ENCODE measurements around the gene SH3TC1.
A peak's percentile ranks its signal among the peaks of the same experiment; 100 is the strongest.

SH3TC1 gene

DNA sequence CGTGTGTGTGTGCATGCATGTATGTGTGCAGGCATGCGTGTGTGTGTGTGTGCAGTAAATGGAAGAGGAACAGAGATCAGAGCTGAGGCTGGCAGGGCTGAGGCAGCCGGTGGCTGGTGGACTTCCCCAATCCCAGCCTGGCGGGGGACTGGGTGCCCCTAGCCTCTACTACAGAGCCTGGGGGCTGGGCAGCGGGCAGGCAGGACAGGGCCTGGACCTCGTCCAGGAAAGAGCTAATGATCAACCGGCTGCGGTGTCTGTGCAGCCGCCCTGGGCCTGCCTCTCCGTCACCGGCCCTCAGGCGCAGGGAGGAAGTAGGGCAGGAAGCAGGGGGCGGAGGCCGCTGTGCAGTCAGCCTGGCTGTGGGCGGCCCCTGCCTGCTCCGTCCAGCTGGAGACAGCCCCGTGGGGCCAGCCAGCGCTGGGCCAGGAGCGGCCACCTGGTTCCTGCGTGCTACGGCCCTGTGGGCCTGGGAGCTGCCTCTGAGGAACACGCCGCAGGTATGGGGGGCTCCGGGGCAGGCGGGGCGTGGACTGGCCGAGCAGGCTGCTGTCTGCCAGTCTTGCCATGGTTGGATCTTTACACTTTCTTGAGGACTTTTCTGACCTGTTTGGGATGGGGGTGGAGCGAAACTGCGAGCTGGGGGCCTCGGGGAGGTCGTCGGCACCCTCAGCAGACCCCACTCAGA, at the start of gene SH3TC1:
SH3TC1 (plus strand) TSS at position 385 of the 688 bp plus-strand sequence. CDS start 5,905 bp downstream, outside the sequence.
- DNase-seq, result peak; percentile 58

DNA sequence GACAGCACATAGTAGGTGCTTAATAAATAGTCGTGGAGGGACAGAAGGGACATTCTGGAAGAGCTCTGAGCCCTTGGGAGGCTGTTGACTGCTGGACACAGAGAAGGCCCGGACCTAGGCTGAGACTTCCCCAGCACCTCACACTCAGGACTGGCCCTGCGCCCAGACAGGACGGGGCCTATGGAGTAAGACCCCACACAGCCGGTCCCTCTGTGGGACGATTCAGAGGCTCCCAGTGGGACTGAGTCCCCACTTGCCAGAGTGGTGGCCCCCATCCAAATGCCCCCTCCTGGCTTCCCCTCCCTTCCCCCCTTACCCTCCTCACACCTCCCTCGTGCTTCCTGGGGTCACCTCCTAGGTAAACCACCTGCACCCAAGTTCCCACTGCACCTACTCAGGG, 49.4 kb upstream of the SH3TC1 start:
- no peak for DNase-seq

DNA sequence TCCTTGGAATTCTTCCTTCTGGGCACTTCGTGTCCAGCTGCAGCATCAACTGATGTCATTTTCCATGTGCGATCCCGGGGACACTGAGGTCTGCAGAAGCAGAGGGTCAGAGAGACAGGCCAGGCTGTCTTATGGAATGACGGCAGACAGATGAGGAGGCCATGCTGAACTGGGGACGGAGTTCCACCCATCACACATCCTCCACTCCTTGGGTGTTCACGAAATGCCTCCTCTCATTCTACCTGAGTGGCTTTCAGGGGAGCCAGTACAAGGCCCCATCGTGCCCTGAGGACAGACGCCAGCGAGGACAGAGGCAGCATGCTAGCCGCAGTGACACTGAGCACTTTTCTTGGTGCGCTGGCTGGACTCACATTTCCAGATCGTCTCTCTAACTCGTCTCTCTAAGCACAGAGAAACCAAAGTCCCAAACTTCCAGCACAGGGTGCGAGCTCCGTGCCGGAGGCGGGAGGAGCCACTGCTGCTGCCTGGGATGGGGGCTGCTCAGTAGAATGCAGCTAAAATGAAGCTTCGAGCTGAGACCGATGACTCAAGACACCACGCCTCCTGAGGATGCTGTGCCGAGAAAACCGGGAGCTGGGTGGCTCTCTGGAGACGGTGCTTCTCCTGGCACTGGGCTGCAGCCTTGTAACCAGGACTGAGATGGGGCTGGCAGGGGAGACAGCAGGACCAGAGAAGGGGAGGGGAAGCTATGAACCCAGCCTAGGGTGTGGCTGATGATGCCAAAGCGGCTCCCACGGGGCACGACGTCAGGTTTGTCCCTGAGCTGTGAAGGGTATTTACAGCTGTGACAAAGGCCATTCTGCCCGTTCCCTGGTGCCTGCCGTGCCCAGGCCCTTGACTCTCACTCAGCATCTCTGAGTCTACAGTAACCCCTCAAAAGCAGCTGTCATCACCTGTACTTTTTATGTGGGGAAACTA, 48.7 kb upstream of the SH3TC1 start:
- DNase-seq, result no peak

DNA sequence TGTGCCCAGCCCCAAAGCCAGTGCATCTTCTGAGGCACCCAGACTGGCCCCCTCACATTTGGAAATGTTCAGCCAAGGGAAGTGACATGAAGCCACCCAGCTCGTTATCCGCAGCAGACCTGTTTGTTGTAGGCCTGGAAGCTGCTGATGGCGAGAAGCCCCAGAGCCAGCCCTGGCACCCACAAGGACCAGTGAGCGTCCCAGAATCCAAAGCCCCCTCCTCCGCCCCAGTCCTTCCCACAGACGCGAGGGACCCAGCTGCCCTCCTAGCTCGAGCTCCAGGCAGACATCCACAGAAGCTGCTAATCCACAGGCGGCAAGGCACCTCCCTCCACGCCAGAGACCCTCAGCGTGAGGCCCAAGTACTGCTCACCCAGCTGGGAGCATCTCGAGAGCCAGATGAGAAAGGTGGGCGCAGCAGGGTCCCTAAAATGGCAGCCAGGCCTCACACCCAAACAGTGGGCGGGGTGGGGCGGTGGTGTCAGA, 47.9 kb upstream of the SH3TC1 start:
- no peak for DNase-seq

DNA sequence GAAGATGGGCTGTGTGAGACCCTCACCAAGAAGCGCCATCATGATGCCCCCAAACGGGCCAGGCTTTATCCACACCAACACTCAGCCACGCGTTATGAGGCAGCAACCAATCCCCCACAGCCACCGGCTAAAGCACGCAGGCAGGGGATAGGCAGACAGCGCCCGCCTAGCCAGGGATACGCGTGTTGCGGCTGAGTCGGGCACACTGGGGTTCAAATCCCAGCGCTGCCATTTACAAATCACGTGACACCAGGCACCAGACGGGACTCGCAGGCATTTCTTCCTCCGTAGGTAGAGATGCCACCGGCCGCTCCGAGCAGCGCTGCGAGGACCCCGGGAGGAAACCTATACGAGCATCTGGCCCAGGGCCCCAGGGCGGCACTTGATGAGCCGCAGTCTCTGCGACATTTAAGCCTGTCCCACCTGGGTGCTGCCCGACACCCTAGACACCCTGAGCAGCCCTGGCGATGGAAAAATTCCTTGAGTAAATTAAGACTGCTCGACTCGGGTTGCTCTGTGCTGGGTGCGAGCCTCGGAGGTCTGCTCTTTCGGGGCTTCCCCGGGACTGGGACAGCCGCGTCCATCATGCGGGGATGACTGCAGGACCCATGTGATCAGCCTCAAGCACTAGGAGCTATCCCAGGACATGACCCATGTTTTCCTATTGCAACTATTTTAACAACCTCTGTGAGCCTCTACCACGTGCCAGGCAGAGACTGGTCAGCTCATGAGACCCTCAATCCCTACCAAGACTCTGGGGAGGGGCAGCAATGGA, 46.8 kb upstream of the SH3TC1 start:
- DNase-seq, result no peak

DNA sequence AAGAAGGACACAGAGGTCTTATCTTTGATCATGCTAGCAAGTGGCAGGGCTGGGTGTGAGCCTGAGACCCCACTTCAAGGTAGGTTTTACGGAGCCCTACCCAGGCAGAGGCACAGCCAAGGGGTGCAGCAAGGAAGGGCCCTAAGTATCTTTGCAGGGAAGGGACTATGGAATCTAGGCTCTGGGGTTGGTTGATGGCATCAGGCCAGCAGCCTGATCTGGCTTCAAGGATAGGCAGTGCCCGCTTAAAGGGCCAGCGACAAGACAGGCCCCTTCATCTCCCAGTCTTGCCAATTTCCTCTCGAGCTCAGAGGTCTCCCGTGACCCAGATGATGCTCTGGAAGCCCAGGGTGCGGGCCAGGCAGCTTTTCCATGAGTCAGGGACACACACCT, 46.2 kb upstream of the SH3TC1 start:
- DNase-seq, result no peak

DNA sequence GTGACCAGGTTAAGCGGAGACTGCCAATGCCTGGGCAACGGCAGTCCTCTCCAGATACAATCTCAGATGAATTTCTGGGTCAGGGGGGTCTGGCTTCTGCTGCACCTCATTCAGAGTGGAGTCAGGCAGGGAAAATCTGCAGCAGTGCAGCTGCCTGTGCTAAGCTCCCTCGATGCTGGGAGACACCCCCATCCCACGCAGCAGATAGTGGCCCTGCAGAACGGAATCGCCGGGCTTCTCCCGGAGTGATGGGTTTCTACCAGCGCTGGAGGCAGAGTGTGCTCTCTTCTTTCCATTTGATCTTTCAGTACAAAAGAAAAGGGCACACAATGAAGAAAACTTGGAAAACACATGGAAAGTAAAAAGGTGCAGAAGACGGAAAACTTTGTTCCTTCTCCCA, 45.6 kb upstream of the SH3TC1 start:
- DNase-seq, result no peak

DNA sequence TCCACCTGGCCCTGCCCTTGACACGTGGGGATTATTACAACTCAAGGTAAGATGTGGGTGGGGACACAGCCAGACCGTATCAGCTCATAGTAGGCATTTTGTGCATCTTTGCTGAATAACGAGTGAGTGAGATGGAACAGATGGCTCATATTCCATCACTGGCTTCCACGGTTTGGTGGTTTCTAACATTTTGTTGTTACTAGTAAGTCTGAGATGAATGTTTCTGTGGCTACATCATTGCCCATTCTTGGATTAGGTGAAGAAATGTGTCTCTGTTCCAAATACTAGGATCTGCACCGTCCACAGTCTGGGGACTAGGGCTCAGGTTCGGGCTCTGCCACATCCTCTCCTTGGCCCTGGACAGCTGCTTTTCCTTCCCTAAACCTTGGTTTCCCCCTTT, 44.0 kb upstream of the SH3TC1 start:
- no peak for DNase-seq

DNA sequence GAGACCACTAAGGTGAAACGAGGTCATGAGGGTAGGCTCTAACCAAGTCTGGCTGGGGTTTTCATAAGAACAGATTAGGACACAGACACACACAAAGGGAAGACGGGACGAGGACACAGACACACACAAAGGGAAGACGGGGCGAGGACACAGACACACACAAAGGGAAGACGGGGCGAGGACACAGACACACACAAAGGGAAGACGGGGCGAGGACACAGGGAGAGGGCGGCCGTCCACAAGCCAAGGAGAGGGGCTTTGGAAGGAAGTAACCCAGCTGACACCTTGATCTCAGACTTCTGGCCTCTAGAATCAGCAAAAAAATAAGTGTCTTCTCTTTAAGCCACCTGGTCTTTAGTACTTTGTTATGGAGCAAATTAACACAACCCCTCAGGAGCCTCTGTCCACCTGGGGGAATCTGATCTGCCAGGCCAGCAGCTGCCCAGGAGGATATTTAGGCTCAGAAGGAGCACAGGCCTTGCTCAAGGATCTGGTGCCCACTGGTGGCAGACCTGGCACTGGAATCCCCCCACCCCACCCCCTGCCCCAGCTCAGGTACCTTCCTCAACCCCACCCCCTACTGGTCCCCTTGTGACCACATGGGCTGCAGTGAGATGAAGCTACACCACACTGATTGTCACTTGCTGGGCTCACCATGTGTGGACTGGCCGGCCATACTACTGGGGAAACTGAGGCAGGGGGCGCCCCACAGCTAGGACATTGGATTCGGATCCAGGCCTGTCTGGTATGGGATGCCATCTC, 43.2 kb upstream of the SH3TC1 start:
- no peak for DNase-seq

DNA sequence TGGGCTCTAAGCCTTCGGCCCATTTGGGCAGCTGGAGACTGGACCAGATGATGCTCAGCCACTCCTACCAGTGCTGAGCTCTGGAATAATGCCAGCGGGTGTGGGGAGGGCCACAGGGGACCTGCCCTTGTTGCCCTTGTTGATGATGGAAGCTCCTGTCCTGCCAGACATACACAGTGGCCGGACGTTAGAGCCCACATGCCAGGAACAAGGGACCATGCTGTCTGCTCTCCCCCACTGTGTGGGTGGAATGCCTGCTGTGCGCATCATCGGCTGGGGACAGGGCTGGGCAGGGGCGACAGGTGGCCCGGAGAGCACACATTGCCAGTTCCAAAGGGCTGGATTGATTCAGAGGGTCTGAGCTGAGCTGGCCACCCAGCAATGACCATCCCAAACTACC, 42.5 kb upstream of the SH3TC1 start:
- DNase-seq, result no peak

DNA sequence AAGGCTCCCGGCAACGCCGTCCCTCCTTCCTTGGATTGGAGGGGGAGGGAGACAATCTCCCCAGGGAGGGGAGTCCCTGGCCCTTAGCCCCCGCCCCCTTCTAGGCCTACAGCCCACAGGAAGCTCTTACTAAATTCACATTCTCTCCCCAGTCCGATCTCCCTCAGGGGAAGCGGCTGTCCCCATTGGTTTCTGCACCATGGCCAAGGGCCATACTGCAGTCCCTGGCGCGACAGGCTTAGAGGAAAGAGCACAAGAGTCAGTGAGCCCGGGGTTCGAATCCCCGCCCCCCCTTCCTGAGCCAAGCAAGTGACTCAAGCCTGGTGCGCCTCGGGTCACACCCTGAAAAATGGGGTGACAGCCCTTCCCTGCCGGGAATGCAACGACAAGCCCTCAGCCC, 41.6 kb upstream of the SH3TC1 start:
- no peak for DNase-seq

DNA sequence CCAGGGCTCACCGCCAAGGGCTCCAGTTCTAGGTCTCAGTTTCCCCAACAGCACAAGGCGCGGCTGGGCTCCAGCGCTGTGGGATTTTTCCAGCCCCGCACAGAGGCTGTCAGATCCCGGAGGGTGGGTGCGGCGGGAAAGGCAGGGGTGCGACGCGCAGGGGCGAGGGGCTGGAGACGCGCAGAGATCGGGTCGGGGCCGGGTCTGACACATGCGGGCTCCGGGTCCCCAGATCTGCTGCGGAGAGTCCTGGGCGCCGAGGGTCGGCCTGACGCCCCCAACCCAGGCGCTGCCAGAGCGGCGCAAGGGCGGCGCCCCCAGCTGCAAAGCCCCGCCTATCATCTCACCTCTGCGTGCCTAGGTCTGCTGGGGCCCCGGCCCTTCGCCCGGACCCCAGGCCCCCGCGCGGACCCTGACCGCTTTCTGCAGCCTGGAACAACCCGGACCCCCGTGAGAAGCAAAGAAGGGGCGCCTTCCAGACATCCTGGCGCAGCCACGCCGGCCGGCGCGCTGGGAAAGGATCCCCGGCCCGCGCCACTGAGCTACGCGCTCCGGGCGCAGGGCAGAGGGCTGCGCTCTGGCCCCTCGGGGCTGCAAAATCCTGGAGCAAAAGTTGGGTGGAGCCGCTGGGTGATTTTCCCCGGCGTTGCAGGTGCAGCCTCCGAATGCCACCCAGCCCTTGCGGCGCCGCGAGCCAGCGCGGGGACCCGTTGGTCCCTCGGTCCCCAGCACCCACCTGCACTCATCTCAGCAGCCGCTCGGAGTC, 41.0 kb upstream of the SH3TC1 start:
- no peak for DNase-seq

DNA sequence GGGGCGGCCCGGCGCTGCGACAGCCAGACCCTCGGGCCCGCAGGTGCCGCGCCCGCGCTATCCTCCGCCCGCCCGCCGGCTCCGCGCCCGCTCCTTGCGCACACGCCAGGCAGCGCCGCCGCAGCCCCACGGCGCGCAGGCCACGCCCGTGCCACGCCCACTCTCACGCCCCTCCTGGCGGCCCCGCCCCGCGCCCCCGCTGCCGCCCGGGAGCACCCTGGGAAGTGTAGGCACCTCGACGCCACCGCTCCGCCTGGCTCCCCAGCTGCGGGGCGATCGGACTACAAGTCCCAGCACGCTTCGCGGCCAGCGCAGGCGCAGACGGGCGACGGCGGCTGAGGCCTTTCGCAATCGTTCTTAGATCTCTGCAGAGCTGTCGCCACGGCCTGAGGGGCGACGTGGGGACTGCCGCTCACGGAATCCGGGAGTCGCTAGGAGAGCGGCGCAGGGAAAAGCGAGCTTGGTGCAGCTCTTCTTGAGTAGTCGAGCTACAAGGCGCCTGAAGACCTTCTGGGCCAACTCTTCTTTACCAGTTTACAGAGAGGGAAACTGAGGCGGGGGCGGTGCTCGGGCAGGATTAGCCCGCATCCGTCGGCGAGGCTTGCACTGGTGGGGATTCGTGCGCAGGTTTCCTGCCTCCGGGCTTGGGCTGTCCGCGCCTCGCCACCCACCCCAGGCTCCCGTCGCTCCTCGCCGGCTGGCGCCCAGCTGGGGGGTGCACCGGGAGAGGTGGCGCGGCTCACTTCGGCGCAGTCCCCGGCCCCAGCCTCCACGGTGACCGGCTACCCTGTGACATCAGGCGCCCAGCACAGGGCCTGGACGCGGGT, 40.2 kb upstream of the SH3TC1 start, which contains the start of gene ABLIM2:
ABLIM2 (minus strand) TSS at position 104 of the 827 bp plus-strand sequence. CDS start 124 bp downstream, outside the sequence.
- DNase-seq, result peak; percentile 97

DNA sequence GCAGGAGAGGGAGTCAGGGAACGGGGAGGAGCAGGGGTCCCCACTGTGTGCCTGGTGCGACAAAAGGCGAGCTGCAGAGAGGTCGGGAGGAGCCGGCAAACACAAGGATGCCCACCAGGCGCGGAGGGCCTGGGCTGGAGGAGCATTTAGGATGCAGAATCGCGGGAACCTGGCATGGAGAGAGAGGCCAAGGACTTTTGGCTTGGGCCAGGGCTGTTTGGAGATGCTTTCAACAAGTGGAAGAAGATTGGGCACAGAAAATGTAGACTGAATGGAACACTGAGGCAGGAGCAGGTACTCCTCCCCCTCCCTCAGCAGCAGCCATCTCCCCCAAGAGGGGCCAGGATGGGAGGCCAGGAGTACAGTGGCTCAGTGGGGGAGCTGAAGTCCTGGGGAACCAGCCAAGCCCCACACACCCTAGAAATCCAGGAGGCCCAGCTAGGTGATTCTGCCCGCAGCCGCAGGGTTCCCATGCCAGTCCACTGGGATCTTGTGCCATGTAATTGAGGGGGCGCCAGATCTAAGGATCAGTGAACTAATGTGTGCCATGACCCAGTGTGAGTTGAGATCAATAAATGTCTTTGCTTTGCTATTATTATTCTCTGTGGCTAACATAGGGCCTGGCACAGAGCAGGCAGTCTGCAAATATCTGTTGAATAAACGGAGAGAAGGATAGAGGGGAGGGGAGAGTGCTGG, 39.4 kb upstream of the SH3TC1 start:
- no peak for DNase-seq

DNA sequence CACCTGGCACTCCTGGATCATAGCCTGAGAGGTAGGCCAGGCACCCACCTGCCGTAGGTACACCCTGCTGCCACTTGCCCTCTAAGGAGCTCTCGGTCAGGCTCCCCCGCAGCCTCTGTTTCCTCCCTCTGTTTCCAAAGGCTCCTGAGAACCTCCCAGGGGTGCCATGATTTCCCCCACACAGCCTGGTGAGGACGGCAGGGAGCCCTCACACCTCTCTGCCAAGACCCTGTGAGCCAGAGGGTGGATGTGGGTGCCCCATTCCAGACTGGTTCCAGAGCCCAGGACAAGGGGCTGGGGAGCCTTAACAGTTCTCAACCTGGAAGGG, 38.9 kb upstream of the SH3TC1 start:
- no peak for DNase-seq

DNA sequence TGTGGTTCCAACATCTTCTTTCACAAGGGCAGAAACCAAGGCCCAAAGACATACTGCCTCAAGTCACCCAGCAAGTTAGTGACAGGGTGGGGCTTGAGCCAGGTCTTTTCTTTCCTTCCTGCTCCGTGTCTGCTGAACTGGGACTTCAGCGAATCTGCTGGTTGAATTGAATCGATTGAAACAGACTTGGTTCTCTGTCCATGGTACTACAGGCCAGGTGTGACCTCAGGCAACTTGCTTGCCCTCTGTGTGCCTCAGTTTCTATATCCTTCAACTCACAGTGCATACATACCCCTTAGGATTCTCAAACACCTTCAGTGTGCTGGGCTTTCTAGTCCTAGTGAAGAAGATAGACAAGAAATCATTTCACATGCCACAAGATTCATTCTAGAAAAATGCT, 38.5 kb upstream of the SH3TC1 start:
- DNase-seq, result no peak

DNA sequence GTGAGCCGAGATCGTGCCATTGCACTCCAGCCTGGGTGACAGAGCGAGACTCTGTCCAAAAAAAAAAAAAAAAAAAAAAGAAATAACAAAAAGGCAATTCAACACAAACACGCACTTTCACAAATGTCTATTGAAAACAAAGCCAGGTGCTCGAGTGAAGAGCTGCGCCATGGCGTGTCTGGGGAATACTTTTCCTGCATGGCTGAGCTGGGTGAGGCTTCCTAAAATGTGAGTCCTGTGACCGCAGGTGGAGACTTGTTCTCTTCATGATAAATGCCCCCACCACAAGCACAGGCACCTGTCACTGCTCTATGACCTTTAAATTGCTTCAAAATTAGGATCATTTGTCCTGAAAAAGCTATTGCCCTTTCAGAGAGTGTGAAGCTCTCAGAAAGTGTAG, 36.5 kb upstream of the SH3TC1 start:
- no peak for DNase-seq

DNA sequence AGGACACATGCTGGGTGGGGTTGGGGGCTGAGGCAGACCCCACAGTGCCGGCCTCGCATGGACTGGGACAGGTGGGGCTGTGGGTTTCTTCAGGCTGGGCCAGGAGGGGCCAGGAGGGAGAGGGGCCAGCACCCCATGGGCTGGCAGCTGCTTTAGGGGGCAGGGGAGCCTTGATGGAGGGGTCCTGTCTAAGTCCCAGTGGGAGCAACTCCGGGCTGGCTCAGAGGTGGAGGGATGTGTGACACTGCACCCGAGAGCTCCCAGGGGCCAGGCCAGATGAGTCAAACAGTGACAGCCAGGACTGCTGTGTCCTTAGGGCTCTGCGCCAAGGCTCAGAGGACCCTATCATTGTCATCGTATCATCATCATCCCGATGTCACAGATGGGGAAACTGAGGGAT, 36.1 kb upstream of the SH3TC1 start:
- no peak for DNase-seq

DNA sequence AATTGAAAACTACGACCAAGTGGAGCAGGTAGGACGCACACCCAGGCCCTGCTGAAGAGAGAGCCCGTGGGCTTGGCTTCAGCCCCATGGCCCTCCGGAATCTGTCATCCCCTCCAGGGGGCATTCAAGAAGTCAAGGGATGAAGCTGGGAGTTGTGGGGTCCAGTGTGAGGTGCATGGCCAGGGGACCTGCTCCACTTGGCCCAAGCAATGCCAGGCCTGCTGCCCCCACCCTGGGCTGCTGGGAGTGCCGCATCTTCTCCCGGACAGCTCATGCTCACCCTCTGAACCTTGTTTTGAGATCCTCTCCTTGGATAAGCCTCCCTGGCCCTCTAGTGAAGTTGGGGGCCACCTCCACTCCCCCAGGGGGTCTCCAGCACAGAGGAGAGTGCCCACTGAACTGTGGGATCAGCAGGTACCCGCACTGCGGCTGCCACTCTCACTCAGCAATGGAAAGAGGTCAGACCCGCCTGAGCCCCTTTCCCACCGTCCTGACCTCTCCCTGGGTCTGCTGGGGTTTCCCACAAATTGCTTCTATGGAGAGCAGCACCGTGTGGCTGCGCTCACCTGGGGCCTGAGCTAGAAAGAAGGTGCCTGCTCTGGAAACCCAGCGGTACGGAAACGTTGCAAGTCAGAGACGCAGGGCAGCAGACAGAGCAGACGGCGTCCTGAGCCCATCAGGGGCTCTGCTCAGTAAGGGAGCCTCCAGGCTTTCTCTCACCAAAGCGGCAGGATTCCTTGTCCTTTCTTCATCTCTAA, 35.5 kb upstream of the SH3TC1 start:
- no peak for DNase-seq
